Measurements from ENCODE around the gene PCARE.

PCARE gene

GRCh38 chr2:29041161-29041660 is 33.1 kb downstream of the PCARE start:
- TF ChIP-seq REST (IDR thresholded peaks at IDR 0.05; ENCODE audit: low read depth) (no peak), CEBPB (IDR thresholded peaks at IDR 0.05) (no peak), ZBTB7A (IDR thresholded peaks at IDR 0.05; ENCODE audit: low read depth) (no peak), FOXM1 (IDR thresholded peaks at IDR 0.05; ENCODE audit: borderline replicate concordance, low read depth) (no peak), EP300 (IDR thresholded peaks at IDR 0.05; ENCODE audit: borderline replicate concordance) (no peak), NFIC (IDR thresholded peaks at IDR 0.05) (no peak), YY1 (IDR thresholded peaks at IDR 0.05; ENCODE audit: low read depth) (no peak), TEAD4 (IDR thresholded peaks at IDR 0.05) (no peak), RAD21 (IDR thresholded peaks at IDR 0.05; ENCODE audit: low read depth) (no peak), EGR1 (IDR thresholded peaks at IDR 0.05) (no peak), TAF1 (IDR thresholded peaks at IDR 0.05; ENCODE audit: low read depth) (no peak), TCF12 (IDR thresholded peaks at IDR 0.05; ENCODE audit: low read depth) (no peak)
- TF ChIP-seq, protein P1, sequence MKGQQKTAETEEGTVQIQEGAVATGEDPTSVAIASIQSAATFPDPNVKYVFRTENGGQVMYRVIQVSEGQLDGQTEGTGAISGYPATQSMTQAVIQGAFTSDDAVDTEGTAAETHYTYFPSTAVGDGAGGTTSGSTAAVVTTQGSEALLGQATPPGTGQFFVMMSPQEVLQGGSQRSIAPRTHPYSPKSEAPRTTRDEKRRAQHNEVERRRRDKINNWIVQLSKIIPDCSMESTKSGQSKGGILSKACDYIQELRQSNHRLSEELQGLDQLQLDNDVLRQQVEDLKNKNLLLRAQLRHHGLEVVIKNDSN (IDR thresholded peaks at IDR 0.05), result no peak
- TF ChIP-seq, protein P2, sequence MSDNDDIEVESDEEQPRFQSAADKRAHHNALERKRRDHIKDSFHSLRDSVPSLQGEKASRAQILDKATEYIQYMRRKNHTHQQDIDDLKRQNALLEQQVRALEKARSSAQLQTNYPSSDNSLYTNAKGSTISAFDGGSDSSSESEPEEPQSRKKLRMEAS (IDR thresholded peaks at IDR 0.05), result no peak

DNA sequence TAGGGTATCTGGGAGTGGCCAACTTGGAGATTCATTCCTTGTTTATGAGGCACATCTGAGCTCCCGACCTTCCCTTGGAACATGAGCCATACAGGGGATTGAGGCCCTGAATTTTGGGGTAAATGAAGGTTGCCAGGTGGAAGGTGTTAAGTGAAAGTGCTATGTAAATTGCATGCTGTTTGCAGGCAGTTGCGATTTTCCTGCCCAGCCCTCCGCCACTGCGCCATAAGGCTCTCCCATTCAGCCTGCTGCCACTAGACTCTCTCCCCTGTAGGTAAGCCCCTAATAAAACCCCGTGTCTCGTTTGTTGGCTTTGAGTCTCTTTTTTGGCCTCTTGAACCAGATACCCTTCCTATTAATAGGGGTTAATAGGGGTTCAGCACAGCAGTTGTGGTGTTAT is 33.8 kb downstream of the PCARE start:
- TF ChIP-seq NFIC (IDR thresholded peaks at IDR 0.05) (no peak), FOXM1 (IDR thresholded peaks at IDR 0.05; ENCODE audit: borderline replicate concordance, low read depth) (no peak)

DNA sequence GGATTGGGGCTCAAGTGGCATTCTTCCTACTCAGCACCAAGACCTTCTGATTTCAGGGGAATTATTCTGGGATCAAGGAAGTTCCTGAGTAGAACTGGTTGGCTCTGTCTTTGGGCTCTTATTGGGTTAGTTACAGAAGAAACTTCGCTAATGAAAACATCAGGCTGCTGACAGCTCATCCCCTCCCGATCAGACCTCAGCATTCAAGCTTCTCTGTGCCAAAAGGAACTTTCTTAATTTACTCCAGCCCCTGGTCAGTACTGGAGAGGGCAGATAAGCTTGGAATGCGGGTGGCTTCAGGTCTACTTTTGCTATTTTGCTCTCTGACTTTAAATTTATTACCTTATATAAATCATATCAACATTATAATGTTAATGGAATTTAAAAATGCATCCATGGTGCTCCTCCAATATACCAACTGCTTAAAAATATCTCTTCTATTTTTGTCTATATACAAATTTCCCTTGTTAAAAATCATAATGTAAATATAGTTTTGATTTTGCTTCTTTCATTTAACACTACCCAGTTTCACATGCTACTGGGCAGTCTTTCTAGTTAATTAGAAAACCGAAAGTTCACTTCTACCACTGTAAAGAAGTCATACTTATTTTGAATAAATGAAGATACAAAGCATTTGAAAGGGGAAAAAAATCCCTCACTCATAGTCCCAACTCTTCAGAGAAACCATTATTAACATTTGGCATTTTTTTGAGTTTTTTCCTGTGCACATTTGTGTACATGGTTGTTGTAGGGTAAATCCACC is 34.4 kb downstream of the PCARE start:
- TF ChIP-seq TAF1 (IDR thresholded peaks at IDR 0.05; ENCODE audit: low read depth) (no peak), EP300 (IDR thresholded peaks at IDR 0.05; ENCODE audit: borderline replicate concordance) (no peak), TEAD4 (IDR thresholded peaks at IDR 0.05) (no peak), CREB1 (IDR thresholded peaks at IDR 0.05; ENCODE audit: low read depth) (no peak), CEBPB (IDR thresholded peaks at IDR 0.05) (no peak), REST (IDR thresholded peaks at IDR 0.05; ENCODE audit: low read depth) (no peak), YY1 (IDR thresholded peaks at IDR 0.05; ENCODE audit: low read depth) (no peak), ZBTB7A (IDR thresholded peaks at IDR 0.05; ENCODE audit: low read depth) (no peak), FOXM1 (IDR thresholded peaks at IDR 0.05; ENCODE audit: borderline replicate concordance, low read depth) (no peak), RAD21 (IDR thresholded peaks at IDR 0.05; ENCODE audit: low read depth) (no peak)
- TF ChIP-seq, protein P2 (IDR thresholded peaks at IDR 0.05), result no peak
- TF ChIP-seq, protein P1 (IDR thresholded peaks at IDR 0.05), result no peak

GRCh38 chr2:29035016-29035745 is 39.1 kb downstream of the PCARE start:
- TF ChIP-seq EGR1 (IDR thresholded peaks at IDR 0.05) (no peak), TEAD4 (IDR thresholded peaks at IDR 0.05) (no peak), ZBTB7A (IDR thresholded peaks at IDR 0.05; ENCODE audit: low read depth) (no peak), CEBPB (IDR thresholded peaks at IDR 0.05) (no peak), RAD21 (IDR thresholded peaks at IDR 0.05; ENCODE audit: low read depth) (no peak)

DNA sequence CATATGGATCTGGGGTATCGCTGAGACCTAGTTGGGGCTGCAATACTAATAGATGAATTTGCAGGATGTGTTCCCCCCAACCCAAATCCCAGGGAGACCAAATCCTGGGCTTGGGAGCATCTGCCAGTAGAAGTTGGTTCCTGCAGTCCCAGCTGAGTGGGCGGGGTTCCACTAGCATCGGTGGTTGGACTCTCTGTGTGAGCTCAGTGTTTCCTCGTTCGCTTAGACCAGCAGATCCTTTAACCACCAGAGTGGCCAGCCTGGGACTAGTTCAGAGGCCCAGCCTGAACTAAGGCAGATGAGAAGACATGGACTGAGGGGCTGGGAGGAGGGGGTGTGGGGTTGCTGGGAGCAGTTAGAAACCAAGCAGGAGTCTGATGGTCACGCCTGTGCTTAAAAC is 40.7 kb downstream of the PCARE start:
- TF ChIP-seq REST (IDR thresholded peaks at IDR 0.05; ENCODE audit: low read depth) (no peak), TCF12 (IDR thresholded peaks at IDR 0.05; ENCODE audit: low read depth) (no peak), EGR1 (IDR thresholded peaks at IDR 0.05) (no peak), FOXM1 (IDR thresholded peaks at IDR 0.05; ENCODE audit: borderline replicate concordance, low read depth) (no peak), RAD21 (IDR thresholded peaks at IDR 0.05; ENCODE audit: low read depth) (no peak), TAF1 (IDR thresholded peaks at IDR 0.05; ENCODE audit: low read depth) (no peak), CEBPB (IDR thresholded peaks at IDR 0.05) (no peak), EP300 (IDR thresholded peaks at IDR 0.05; ENCODE audit: borderline replicate concordance) (no peak), TEAD4 (IDR thresholded peaks at IDR 0.05) (no peak), ZBTB7A (IDR thresholded peaks at IDR 0.05; ENCODE audit: low read depth) (no peak), CREB1 (IDR thresholded peaks at IDR 0.05; ENCODE audit: low read depth) (no peak), YY1 (IDR thresholded peaks at IDR 0.05; ENCODE audit: low read depth) (no peak), NFIC (IDR thresholded peaks at IDR 0.05) (no peak)
- TF ChIP-seq, protein P2 (IDR thresholded peaks at IDR 0.05), result no peak
- TF ChIP-seq, protein P1 (IDR thresholded peaks at IDR 0.05), result no peak

All from Ishikawa (cell line).